ENCODE results near the gene ENOX1. TPM values are rescaled to one million over a fixed set of nuclear protein-coding genes. Genes with fewer than 3 reads are reported as not detected.

ENOX1 gene
- total RNA-seq, 1 donor from 2014 or later = 3.0 TPM

- Mint-ChIP-seq H3K27me3 (ENCODE audit: low read depth) (no peaks in the 10 kb centered on the region), H3K4me1 (peaks cover 22% of the 10 kb centered on the region), H3K4me3 (no peak overlapping the region), H3K36me3 (no peaks in the 10 kb centered on the region), H3K9me3 (no peaks in the 10 kb centered on the region), H3K27ac (no peak overlapping the region)
- no peak for DNase-seq (ENCODE audit: low spot score in 2 of 2, unreplicated experiment in 2 of 2)
- no peak for TF ChIP-seq CTCF (IDR thresholded peaks at IDR 0.05; ENCODE audit: unreplicated experiment)
Observed at GRCh38 chr13:43402380-43402779, 384.4 kb downstream of the ENOX1 start.

DNA sequence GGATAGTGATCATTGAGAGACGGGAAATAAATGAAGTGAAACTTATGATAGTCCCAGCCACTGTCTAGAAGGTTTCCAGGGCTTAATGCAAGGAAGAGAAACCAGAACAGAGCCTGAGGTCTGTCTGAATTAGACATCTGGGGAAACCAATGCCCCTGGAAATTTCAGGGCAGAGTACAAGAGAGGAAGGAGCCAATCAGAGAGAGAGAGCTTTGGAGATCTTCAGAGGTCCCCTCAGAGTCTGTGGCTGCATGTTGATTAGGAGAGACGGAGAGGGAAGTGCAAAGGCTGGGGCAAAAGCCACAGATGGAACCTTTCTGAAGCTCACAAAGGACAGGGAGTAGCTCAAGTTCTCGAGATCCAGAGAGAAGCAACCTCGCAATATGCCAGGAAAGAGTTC, 385.4 kb downstream of the ENOX1 start:
- TF ChIP-seq CTCF (IDR thresholded peaks at IDR 0.05; ENCODE audit: unreplicated experiment) = no peak

DNA sequence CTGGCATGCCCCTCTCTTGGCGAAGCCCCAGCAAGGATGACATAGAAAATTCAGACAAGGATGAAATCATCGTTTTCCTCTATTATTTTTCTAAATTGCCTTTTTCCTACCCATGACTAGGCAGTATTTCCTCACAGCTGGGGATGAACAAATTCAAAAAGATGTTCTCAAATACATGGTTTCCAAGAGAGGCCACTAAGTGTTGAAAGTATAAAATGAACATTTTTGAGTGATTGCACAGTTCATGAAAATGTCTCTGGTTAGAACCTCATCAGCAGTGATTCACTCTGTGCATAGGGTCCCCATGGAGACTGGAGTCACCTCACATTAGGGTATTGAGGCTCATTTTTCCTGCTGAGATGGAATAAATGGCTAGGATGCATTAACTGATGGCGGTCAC, 389.7 kb downstream of the ENOX1 start:
- H3K36me3 Mint-ChIP-seq = no peaks in the 10 kb centered on the region
- no peaks in the 10 kb centered on the region for H3K27me3 Mint-ChIP-seq (ENCODE audit: low read depth)
- H3K4me3 Mint-ChIP-seq = no peak overlapping the region
- no peak for TF ChIP-seq CTCF (IDR thresholded peaks at IDR 0.05; ENCODE audit: unreplicated experiment)
- H3K4me1 Mint-ChIP-seq = peaks cover 11% of the 10 kb centered on the region
- no peak for DNase-seq (ENCODE audit: low spot score in 2 of 2, unreplicated experiment in 2 of 2)
- H3K27ac Mint-ChIP-seq = no peak overlapping the region
- no peaks in the 10 kb centered on the region for H3K9me3 Mint-ChIP-seq

More for the DNA sequence above, 385.4 kb downstream of the ENOX1 start:
- Mint-ChIP-seq H3K9me3 (no peaks in the 10 kb centered on the region), H3K27ac (no peak overlapping the region), H3K4me1 (peaks cover 22% of the 10 kb centered on the region), H3K4me3 (no peak overlapping the region), H3K36me3 (no peaks in the 10 kb centered on the region), H3K27me3 (ENCODE audit: low read depth) (no peaks in the 10 kb centered on the region)
- DNase-seq (ENCODE audit: low spot score in 2 of 2, unreplicated experiment in 2 of 2) = no peak

DNA sequence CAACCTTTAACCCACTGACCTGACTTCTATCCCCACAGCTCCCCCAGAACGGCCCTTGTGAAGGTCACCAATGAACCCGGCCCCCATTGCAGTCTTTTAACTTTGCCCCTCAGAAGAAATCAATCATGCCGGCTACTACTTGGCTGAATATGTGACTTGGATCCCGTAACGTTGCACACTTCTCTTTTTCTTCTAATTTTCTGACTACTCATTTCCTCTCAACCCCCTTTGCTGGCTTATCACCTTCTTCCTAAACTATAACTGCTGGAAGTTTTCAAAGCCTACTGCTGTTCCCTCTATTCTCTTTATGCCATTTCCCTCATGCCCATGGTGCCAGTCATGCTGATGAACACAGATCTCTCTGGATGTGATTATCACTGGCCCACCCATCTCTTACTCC, 395.7 kb downstream of the ENOX1 start:
- Mint-ChIP-seq H3K27me3 (ENCODE audit: low read depth) (no peaks in the 10 kb centered on the region), H3K9me3 (no peaks in the 10 kb centered on the region), H3K36me3 (no peaks in the 10 kb centered on the region), H3K4me1 (peaks cover 21% of the 10 kb centered on the region), H3K27ac (no peak overlapping the region), H3K4me3 (no peak overlapping the region)
- no peak for DNase-seq (ENCODE audit: low spot score in 2 of 2, unreplicated experiment in 2 of 2)
- TF ChIP-seq CTCF (IDR thresholded peaks at IDR 0.05; ENCODE audit: unreplicated experiment) = no peak

DNA sequence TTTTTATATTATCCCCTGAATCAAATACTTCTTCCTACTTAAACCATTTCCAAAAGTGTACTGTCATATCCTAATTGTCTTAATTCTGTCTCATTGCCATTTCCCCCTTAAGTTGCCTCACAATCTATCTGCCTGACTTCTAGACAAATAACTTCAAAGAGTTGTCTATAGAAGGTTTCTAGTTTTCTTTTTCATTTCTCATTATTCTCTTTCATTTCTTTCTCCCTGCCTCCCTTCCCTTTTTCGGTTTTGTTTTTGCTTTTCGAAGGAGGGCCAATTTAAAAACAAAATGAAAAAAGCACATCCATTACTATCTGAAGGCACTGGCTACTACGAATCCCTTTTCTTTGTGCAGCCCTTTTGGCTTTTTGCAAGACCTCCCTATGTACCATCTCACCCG, 396.2 kb downstream of the ENOX1 start:
- Mint-ChIP-seq H3K36me3 (no peaks in the 10 kb centered on the region), H3K27ac (no peak overlapping the region), H3K4me3 (no peak overlapping the region), H3K9me3 (no peaks in the 10 kb centered on the region), H3K4me1 (peaks cover 22% of the 10 kb centered on the region), H3K27me3 (ENCODE audit: low read depth) (no peaks in the 10 kb centered on the region)
- DNase-seq (ENCODE audit: low spot score in 2 of 2, unreplicated experiment in 2 of 2) = no peak
- TF ChIP-seq CTCF (IDR thresholded peaks at IDR 0.05; ENCODE audit: unreplicated experiment) = no peak

GRCh38 chr13:43389983-43390382, 396.8 kb downstream of the ENOX1 start:
- Mint-ChIP-seq H3K27me3 (ENCODE audit: low read depth) (no peaks in the 10 kb centered on the region), H3K36me3 (no peaks in the 10 kb centered on the region), H3K27ac (no peak overlapping the region), H3K4me3 (no peak overlapping the region), H3K4me1 (peaks cover 22% of the 10 kb centered on the region), H3K9me3 (no peaks in the 10 kb centered on the region)
- no peak for TF ChIP-seq CTCF (IDR thresholded peaks at IDR 0.05; ENCODE audit: unreplicated experiment)
- no peak for DNase-seq (ENCODE audit: low spot score in 2 of 2, unreplicated experiment in 2 of 2)

Data from mesothelial cell of epicardium (in vitro differentiated cells).